SK-N-DZ (cell line): ENCODE data around the gene ACOXL.
"Not testable (repeated sequence)": the region's sequence is repeated elsewhere in the genome, so short reads cannot be mapped to it uniquely, and the experiment has no call there.

Source experiments
- DNase-seq: peaks from one replicate; pipeline ENCODE4 v3.0.0-alpha.2; 2015; ENCODE audit warnings: low spot score

Gene ACOXL

DNA sequence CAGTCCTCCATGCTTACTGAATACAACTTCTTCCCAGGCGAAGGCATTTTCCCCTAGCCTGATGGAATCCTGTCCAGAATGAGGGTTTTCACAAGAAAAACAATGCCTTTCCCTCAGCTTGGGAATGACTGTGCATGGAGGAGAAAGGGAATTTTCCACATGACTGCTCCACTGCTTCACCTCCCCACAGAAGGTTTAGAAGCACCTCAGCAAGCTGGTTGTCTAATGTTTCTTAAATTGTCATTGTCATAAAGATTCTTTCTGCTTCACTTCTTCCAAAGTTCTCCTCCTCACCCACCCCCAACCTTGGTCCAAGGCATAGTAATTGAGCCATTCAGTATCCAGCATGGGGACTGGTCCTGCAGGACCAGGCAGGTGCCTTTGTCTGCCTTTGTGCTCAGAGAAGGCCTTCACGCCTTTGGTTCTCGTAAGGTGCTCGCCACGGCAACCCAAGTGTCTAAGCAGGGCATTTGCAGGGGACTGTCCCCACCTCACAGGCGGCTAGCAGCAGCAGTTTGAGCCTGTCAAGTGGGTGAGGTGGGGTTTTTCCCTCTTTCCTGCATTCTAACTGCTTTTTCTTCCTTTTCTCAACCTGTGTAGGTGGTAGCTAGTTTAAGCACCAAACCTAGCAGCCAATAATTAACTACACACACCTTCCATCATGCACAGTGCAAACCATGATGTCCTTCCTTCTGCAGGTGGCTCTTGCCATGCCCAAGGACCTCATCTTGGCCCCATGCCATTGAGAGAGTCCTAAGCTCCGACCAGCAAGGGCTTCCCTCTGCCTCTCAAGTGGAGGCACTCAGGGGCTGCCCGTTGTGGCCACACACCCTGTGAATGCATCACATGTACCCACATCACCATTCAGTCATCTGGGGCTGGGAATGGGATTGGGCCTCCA, 322.7 kb downstream of the ACOXL start:
- no peak for DNase-seq

DNA sequence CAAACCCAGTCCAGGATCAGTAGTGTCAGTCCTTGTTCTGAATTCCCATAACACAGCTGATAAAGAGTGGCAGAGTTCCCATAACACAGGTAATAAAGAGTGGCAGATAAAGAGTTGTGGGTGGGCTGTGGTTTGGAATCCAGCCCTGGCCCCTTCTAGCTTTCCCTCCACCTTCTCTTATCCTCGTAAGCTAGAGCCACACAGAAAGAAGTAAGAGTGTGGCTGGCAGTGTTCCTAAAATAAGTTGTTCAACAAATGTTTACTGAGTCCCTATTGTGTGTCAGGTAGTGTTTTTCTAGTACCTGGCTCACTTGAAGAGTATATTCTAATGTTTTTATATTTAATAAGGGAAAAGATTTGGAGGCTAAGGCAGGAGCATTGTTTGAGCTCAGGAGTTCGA, 323.4 kb downstream of the ACOXL start:
- no peak for DNase-seq

DNA sequence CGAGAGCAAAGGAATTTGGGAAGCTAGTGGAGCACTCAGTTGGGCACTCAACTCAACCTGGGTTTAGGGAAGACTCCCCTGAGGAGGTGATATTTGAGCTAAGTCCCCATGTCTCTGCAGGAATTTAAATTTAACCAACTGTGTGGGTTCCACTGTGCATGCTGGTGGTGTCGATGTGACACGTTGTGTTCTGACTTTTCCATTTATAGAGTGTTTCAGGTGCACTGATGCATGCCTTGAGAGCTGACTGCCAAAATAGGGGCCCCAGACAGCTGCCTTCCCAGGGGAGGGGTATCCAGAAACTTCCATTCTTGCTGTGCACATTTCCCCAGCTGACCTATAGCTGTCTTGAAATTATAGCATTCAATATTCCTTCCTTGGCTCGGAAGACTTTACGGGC, 324.7 kb downstream of the ACOXL start:
- DNase-seq = no peak

DNA sequence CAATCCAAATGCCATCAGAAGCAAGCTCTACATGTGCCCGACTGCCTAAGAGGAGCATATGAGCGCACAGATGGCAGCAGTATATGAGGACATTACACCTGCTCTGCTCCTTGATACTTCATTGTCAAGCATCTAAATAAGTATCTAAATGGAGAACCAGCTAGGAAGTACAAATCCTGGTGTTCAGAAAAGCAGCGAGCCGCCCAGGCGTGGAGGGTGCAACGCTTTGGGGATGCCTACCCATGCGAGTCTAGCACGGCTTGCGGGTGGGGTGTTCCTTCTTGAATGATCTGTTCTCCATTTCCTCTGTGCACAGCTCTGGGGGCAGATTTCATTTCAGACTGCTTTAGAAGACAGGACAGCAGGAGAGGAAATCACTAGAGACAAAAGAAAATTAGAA, 325.3 kb downstream of the ACOXL start:
- DNase-seq = no peak

DNA sequence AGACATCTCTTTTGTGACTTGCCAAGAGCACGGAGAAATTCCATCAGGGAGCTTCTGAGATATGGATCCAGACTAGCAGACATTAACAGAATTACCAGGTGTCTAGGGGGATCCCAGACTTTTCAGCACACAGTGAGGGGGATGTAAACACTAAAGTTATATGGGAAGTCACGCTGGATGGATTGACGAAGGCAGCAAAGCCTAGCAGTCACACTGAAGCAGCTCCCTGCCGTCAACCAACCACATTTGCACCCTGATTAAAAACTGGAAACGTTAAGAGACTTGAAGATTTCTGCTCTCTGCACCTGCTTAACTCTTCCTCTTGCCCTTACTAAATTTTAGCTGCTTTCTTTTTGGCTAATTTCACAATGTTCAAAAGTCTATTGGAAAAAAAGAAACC, 325.9 kb downstream of the ACOXL start:
- no peak for DNase-seq

DNA sequence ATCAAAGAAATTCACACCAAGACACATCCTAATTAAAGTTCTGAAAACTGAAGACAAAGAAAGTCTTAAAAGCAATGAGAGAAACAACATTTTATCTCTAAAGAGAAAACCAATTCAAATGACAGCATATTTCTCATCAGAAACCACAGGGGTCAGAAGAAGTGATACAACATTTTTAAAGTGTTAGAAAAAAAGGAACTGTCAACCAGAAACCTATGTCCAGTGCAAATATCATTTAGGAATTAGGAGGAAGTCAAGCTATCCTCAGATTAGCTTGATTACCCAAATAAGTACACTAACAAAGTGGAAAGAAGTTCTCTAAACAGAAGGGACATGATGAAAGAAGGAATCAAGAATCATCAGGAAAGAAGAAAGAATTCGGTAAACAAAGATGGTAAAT, 328.8 kb downstream of the ACOXL start:
- no peak for DNase-seq

DNA sequence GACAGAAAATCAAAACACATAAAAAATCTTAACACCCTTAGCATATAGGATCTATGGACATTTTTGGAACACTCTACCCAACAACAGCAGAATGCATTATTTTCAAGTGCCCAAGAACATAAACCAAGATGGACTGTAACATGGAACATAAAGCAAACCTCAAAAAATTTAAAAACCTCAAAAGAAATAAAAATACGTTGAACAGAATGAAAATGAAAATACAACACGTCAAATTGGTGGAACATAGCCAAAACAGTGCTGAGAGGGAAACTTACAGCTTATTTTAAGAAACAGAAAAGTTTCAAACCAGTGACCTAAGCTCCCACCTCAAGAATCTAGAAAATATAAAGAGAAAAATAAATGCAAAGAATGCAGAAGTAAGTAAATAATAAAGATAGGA, 330.0 kb downstream of the ACOXL start:
- no peak for DNase-seq

DNA sequence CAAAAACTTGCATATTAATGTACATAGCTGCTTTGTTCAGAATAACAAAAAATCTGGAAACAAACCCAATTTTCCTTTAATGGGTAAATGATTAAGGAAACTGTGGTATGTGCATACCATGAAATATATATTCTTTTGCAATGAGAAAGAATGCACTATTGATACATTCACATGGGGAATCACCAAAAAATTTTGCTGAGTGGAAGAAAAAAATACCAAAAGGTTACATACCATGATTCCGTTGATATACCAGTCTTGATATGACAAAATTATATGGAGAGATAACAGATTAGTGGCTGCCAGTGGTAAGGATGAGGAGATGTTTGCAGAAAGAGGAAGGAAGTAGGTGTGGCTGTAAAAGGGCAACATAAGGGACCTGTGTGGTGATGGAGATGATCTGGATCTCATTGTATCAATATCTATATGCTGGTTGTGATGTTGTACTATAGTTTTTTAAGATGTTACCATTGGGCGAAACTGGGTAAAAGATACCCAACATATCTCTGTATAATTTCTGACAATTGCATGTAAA, 333.8 kb downstream of the ACOXL start:
- no peak for DNase-seq

DNA sequence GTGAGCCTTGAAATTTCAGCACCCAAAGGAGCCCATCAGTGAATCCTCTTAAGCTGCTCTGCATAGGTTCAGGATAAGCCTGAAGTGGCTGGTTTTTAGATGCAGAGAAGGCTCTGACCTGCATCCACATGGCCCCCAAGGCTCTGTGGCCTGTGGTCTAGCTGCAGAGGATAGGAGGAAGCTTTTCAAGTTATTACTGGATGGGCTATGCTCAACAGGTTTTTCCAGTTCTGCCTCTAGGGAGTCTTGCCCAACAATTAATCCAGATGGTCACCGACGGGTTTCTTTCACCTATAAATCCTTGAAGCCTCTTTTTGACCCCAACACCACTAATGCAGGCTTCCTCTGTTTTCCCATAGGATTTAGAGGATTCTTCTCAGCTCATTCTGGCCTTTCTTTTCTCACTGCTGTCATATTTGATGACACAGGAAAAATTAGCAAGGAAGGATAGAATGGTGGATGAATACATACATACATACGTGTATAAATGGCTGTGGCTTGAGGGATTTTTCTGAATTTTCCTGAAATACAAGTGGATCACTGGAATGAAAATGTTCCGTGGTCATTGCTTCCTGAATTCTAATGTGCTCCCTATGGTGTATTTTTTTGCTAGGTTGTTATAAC, 336.2 kb downstream of the ACOXL start:
- no peak for DNase-seq

DNA sequence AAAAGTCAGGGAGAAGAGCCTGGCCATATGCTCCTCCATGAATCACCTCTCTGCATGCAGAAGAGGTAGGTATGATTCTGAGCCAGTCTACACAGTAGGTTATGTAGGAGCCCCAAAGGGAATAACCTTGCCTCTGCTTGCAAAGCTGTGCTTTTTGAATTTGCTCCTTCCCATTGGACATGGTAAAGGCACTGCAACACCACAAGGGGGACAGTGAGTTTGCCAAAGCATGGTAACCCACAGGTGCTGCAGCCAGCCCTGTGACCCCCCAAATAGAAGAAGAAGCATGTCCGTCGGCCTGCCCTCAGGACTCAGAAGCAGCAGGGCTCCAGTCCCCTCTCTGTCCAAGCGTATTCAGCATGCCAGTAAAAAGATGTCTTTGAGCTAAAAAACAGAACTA, 337.3 kb downstream of the ACOXL start:
- no peak for DNase-seq

DNA sequence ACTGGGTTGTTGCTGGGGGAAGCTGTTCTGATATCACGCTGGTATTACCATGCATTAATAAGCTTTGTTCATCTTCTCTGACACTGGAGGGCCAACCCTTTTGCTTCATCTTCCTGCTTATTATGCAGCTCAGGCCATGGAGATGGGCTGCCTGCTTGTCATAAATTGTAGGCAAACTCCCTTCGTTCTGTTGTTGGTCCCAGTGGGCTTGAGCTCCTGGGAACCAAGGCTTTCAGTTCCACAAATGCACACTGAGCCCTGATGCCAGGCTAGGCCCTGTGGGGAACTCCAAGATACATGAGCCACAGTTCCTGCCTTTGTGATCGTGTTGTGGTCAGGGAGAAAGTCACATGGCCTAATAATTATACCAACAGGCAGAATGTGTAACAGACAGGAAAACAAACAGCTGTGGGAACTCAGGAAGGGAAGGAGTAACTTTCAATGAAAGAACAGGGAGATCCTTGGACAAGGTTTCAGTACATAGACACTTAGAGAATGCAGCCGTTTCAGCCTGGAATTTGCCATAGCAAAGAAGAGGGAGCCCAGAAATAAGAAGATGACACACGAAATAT, 339.3 kb downstream of the ACOXL start:
- no peak for DNase-seq

DNA sequence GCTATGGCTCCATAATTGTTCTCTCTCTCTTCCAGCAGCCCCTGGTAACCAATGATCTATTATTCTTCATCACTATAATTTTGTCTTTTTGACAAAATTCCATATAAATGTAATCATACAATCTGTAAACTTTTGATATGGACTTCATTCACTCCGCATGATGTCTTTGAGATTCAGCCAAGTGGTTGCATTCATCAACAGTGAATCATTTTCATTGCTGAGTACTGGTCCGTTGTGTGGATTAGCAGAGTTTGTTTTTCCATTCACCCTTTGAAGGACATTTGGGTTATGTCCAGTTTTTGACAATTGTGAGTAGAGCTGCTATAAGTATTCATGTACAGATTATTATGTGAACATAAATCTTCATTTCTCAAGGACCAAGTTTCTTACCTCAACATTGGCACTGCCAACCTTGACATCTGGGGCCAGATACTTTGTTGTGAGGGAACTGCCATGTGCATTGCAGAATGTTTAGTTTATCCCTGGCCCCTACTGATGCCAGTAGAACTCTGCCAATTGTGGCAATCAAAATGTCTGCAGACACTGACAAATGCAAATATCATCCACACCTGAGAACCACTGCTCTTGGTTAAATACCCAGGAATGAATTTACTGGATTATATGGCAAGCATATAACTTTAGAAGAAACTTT, 340.0 kb downstream of the ACOXL start:
- no peak for DNase-seq

DNA sequence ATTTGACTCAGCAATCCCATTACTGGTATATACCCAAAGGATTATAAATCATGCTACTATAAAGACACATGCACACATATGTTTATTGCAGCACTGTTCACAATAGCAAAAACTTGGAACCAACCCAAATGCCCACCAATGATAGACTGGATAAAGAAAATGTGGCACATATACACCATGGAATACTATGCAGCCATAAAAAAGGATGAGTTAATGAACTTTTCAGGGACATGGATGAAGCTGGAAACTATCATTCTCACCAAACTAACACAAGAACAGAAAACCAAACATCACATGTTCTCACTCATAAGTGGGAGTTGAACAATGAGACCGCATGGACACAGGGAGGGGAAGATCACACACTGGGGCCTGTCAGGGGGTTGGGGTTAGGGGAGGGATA, 350.3 kb downstream of the ACOXL start:
- not testable (repeated sequence) for DNase-seq

DNA sequence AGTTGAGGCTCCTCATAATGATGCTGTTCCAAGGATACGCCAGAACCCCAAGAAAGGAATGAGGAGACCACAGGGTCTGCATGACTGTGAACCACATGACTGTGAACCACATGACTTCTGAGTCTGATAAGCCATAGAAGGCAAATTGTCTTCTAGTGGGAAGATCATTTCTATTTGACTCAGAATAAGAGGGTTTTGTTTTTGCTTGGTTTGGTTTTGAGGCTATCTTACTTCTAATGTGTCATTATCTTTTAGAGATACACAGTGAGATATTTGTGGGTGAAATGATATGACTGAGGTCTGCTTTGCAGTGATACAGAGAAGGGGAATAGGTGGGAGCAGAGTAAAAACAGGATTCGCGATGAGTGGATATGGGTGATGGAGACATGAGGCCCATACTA, 359.4 kb downstream of the ACOXL start:
- DNase-seq = no peak

DNA sequence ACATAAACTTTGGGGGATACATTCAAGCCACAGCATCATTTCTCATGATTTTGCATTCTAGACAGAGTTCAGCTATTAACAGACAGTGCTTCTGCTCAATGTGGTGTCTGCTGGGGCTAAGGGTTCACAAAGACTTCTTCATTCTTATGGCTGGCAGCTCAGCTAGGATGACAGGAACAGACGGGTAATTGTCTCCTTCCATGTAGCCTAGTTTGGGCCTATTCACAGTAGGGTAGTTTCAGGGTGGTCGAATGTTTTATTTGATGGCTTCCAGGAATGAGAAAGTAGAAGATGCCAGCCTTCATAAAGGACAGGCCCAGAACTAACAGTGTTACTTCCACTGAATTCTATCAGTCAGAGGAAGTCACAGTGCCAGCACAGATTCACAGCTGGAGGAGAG, 362.3 kb downstream of the ACOXL start:
- no peak for DNase-seq

DNA sequence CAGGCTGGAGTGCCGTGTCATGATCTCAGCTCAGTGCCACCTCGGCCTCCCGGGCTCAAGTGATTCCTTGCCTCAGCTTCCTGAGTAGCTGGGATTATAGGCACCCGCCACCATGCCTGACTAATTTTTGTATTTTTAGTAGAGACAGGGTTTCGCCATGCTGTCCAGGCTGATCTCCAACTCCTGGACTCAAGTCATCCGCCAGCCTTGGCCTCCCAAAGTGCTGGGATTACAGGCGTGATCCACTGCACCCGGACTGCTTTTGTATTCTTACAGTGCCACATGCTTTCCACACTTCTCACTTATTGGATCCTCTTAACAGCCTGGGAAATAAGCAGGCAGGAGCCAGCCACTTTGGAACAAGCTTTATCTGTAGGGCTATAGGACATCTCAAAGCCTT, 363.1 kb downstream of the ACOXL start:
- no peak for DNase-seq

DNA sequence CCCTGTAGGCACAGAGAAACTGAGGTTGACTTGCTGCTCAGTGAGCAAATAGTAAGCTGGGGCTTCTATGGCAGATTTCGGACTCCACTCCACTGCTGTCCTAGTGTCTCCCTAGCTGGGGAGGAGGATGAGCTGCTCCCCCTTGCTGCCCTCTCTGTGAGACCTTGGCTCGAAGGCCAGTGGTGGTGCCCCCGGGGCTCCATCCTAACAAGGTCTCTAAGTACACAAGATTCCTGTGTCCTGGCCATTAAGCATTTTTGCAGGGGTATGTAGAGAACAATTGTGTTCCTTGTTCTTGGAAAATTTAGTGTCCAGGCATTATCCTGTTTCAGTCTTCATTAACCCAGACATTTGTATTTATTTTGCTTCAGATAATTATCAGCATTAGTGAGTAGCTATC, 367.0 kb downstream of the ACOXL start:
- no peak for DNase-seq

DNA sequence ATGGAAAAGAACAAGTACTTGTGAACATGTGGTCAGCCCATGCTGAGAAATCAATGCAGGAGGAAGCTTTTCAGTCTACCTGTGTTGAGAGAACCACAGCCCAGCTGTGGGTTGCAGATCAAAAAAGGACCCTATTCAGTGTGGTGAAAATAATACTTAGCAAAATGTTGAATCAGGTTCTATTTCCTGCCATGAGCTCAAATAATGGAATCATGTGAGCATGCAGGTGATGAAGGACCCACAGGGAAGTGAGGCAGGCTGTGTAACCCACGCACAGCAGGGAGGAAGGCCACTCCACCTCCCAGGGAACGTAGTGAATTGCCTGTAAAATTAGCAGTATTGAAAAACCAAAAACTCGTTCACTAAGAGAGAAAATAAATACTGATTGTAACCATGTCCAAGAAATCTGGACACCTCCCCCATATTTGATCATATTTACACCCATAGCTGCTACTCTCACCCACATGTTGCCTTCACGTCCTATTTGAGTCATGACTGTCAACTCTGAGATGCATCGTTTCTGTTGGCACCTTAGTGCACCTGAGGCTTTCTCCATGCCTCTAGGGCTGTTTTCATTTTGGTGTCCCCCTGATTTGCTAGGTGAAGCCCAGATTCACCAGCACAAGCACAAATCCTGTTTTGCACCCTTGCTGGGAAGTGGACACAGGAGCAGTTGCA, 367.9 kb downstream of the ACOXL start:
- DNase-seq = no peak

DNA sequence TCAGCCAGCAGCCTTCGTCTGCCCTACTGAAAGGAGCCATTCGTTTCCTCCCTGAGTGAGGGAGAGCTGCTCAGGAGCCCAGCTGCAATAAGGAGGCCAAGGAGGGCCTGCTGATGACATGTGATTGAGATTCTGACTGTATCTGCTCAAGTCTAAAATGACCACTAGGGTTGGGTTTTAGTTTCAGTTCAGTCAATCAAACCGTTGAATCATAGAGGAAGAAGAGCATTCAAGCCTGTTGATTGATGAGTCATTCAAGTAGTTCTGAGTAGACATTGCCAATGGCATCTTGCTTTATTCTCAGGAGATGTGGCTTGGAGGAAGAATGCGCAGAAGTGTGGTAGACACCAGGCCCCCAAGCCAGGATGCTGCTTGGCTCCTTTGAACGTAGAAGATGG, 368.4 kb downstream of the ACOXL start:
- DNase-seq = no peak

DNA sequence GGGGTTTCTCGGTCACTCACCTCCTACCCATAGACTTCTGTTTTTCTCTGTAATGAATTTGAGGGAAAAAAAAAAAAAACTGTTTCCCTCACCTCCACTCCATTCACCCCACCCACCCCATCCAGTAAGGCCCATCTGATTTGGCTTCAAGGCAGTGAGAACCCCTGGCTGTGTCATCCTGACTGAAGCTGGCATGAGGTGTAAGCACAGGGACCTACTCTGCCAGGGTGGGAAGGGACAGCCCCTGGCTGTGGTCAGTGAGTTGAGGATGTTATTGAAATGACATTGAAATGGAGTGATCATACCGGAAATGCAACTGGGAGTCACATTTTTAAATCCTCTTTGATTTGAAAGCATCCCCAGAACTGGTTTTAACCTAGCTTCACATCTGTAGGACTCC, 369.2 kb downstream of the ACOXL start:
- DNase-seq = no peak

DNA sequence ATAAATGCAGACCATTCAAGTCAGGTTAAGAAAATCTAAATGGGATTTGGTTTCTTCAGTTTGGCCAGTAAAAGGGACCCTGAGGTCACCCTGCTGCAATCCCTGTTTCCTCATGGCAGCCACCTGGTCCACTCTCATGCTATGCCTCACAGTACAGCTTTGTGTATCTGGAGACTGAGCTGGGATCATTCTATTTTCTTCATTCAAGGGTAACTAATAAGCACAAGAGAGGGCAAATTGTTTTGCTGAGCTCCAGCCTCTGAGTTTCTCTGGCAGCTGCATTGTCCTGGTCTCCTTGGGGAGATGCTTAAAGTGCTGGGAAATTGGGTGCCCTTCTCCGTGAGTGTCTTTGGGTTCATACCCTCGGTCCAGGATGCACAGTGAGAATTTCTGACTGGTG, 369.8 kb downstream of the ACOXL start:
- no peak for DNase-seq

DNA sequence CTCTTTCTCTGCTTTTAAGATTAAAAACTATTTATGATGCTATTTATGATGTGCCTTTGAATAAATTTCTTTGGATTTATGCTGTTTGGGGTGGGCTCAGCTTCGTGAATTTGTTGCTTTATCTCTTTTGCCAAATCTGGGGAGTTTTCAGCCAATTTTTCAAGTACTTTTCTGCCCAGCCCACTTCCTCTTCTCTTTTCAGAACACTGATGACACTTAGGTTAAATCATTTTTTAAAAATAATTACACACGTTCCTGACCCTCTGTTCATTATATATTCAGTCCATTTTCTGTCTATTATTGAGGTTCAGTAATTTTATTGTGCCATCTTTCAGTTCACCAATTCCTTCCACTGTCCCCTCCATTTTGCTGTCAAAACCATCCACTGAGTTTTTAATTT, 373.6 kb downstream of the ACOXL start:
- DNase-seq = no peak
